ENCODE results near the gene ECHDC3.
"Not testable (repeated sequence)": the region's sequence is repeated elsewhere in the genome, so short reads cannot be mapped to it uniquely, and the experiment has no call there.

Gene ECHDC3, protein sequence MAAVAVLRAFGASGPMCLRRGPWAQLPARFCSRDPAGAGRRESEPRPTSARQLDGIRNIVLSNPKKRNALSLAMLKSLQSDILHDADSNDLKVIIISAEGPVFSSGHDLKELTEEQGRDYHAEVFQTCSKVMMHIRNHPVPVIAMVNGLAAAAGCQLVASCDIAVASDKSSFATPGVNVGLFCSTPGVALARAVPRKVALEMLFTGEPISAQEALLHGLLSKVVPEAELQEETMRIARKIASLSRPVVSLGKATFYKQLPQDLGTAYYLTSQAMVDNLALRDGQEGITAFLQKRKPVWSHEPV

DNA sequence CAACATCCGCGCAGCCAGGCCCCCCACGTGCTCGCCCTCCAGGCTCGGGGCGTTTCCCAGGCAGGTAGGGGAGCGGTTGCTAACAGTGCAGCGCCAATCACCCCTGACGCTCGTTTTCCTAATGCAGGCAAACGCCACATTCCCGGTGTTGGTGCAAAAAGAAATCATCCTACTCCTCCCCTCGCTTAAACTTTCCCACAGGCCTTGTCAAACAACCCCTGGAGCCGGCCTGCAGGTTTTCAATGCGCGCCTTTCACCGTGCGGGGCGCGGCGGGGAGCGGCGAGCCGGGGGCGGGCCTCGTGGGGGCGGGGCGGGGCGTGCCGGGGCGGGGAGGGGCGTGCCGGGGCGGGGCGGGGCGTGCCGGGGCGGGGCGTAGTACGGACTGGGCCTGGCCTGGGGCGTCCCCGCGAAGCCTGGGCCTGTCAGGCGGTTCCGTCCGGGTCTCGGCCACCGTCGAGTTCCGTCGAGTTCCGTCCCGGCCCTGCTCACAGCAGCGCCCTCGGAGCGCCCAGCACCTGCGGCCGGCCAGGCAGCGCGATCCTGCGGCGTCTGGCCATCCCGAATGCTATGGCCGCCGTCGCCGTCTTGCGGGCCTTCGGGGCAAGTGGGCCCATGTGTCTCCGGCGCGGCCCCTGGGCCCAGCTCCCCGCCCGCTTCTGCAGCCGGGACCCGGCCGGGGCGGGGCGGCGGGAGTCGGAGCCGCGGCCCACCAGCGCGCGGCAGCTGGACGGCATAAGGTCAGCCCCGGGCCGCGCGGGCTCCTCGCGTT is at the start of gene ECHDC3:
TSS of gene ECHDC3 (plus strand) at position 374 of the 770 bp plus-strand sequence. CDS start at position 569, 195 bp downstream.
- DNase-seq (ENCODE audit: low spot score) = no peak

DNA sequence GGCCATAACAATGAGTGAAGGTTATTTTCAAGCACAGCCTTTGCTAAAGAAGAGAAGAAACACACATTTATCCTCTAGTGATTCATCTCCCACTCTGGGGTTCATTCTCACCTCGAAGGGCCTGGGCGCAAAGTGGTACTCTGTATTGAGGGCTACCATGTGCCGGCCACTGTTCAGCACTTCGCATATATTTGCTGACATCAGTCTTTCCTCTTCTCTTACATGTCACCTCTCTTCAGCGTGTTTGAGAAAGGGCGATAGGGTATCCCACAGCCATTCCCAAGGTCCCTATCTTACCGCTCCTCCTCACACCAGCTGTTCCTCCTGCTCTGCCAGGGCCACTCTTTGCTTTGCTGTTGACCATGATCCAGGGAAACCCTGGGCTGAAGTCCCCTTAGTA is 48.8 kb upstream of the ECHDC3 start:
- no peak for DNase-seq (ENCODE audit: low spot score)

DNA sequence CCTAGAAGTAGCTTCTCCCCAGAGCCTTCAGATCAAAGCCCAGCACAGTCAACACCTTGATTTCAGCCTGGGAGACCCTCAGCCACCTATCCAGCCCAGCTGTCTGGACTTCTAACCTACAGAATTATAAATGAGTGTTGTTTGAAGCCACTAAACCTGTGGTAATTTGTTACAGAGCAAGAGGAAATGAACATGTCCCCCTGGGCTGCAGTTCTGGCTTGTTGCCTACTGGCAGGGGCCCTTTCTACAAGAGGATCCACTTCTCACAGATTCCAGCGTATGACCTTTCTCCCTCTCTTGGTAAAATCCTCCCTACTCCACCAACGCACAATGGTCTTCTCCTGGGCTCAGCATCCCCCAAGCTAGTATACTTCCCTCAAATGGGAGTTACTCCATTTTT is 46.4 kb upstream of the ECHDC3 start:
- DNase-seq (ENCODE audit: low spot score) = no peak

DNA sequence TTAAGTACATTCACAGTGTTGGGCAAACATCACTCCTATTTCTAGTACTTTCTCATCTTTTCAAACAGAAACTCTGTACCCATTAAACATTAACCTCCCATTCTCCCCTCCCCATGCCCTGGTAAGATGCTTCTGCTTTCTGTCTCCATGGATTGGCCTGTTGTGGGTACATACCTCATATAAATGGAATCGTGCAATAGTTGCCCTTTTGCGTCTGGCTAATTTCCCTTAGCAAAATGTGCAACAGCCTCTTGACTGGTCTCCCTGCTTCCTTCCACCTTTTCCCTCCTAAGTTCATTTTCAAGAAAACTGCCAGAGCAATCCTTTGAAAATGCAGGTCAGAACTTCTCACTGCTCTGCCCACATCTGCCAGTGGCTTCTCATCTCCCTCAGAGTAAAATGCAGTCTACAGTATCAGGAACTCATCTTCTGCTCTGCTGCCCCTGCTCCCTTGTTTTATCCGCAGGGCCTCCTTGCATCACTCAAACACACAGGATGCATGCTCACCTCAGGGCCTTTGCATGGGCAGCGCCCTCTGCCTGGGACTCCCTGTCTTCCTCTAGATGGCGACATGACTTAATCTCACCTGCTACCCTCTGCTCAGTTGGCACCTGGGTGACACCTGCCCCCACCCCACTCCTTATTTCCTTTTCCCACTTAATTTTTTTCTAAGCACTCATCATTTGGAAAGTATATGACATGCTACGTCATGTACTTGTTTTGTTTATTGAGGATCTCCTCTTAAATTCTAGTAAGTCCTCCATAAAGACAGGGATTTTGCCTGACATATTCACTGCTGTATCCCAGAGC is 44.3 kb upstream of the ECHDC3 start:
- DNase-seq (ENCODE audit: low spot score) = no peak

DNA sequence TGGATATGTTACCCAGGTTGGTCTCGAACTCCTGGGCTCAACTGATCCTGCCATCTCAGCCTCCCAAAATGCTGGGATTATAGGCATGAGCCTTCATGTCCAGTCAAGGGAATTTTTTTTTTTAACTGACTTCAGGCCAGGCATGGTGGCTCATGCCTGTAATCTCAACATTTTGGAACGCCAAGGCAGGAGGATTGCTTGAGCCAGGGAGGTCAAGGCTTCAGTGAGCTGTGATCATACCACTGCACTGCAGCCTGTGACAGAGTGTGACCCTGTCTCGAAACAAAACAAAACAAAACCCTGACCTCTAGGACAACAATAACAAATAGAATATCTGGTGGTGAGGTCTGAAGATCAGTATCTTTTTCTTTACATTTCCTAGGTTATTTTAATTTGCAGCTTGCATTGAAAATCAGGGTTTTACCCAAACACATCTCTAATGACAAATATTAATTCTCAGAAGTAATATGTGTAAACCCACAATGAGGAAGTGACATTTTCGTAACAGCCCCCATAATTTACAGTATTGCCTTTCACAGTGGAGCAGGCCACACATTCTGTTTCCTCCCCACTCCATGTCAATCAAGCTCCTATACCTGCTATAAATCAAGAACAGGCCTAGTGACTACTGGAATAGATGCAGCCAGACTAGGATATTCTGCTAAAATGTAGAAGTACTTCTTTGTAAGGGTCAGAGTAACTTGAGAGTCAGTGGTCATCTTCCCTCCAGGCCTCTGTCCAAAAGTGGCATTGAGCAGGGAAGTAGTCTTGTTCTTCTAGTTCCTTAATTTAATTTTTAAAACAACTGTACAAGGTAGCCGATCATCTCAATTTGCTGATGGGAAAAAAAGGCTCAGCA is 43.3 kb upstream of the ECHDC3 start:
- DNase-seq (ENCODE audit: low spot score) = no peak

DNA sequence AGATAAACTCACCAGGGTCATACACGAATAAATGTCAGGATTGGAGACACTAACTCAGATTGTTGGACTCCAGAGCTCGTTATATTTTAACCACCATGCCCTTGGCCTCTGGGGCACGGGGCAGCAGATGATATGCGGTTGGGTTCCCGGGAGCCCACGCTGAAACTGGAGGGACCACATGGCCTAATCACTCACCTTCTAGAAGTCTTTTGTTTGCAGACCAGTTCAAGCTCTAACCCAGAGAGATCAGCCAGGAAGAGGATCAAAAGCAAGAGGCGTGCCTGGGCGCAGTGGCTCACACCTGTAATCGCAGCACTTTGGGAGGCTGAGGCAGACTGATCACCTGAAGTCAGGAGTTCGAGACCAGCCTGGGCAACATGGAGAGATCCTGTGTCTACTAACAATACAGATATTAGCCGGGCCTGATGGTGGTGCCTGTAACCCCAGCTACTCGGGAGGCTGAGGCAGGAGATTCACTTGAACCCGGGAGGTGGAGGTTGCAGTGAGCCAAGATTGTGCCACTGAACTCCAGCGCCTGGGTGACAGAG is 42.6 kb upstream of the ECHDC3 start:
- DNase-seq (ENCODE audit: low spot score) = no peak

DNA sequence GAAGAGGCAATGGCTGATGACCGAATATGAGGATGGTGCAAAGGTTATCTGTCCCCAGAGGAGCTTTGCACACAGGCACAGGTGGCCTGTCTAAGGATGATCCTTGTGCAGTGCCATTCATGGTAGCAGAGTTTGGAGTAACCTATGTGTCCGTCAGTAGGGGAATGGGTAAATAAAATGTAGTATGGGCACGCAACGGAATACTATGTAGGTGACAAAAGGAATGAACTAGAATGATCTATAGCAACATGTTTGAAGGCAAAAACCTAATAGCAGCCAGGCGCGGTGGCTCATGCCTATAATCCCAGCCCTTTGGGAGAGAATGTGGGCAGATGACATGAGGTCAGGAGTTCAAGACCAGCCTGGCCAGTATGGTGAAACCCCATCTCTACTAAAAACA is 41.6 kb upstream of the ECHDC3 start:
- DNase-seq (ENCODE audit: low spot score) = no peak

DNA sequence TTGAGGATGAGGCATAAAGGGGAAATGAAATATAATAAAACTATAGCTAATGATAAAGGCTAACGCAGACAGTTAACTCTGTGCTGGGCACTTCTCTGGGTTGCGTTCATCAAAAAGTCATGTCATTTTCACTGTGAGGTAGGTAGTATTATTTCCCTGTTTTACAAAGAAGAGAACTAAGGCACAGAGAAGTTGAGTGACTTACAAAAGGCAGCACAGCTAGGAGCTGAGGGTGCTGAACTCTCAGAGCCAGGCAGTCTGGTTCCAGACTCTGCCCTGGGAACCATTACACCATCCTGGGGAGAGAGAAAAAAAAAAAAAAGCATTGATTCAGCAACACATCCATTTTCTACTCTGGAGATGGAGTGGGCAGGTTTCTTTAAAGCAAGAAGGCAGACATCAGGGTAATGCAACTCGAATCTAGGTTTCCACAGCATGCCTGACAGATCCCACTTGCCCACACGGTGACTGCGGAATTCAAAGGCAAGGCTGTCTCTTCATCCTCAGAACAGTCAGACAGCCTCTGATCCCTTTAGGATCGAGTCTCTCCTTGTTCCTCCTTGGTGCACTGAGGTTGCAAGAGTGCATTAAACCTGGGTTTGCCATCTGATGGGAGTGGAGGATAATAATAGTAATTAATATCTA is 40.6 kb upstream of the ECHDC3 start:
- DNase-seq (ENCODE audit: low spot score) = no peak

DNA sequence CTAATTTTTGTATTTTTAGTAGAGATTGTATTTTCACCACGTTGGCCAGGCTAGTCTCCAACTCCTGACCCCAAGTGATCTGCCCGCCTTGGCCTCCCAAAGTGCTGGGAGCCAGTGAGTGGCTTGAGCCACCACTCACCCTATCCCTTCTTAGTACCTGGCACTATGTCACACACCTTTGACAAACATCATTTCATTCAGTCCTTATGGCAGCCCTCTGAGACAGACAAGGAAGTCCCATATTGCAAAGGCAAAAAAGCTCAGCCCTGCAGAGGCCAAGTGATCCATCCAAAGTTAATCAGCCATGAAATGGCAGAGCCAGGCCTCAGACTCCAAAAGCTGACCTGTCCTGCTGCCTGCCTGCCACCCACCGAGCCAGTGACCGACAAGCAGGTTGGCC is 39.9 kb upstream of the ECHDC3 start:
- DNase-seq (ENCODE audit: low spot score) = no peak

DNA sequence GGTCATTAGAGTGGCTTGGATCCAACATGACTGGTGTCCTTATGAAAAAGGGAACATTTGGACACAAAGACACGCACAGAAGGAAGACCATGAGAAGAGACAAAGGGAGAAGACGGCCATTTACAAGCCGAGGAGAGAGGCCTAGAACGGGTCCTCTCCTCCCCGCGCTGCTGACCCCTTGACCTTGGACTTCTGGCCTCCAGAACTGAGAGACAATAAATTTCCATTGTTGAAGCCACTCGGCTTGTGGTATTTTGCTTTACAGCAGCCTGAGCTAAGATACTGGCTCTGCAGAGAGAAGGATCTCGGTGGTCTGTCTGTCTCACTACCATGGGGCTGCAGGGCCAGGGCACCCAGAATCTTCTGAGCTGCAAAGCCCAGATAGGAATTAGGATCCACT is 38.1 kb upstream of the ECHDC3 start:
- no peak for DNase-seq (ENCODE audit: low spot score)

DNA sequence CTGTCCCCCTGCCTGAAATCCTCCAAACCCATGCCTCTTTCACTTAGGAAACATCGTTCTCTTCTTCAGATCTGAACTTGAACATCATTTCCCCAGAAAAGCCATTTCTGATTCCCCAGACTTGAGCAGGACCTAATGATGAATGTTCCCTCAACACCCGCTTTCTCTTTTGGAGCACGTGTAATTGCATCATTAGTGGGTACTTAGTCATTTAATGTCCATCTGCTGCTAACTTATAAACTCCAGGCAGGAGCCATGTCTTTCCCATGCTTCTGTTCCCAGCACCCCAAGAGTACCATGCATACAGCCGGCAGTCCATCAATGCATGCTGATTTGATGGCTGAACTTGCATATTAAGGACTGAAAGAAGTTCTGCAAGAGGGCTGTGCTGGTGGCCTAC is 36.5 kb upstream of the ECHDC3 start:
- DNase-seq (ENCODE audit: low spot score) = no peak

DNA sequence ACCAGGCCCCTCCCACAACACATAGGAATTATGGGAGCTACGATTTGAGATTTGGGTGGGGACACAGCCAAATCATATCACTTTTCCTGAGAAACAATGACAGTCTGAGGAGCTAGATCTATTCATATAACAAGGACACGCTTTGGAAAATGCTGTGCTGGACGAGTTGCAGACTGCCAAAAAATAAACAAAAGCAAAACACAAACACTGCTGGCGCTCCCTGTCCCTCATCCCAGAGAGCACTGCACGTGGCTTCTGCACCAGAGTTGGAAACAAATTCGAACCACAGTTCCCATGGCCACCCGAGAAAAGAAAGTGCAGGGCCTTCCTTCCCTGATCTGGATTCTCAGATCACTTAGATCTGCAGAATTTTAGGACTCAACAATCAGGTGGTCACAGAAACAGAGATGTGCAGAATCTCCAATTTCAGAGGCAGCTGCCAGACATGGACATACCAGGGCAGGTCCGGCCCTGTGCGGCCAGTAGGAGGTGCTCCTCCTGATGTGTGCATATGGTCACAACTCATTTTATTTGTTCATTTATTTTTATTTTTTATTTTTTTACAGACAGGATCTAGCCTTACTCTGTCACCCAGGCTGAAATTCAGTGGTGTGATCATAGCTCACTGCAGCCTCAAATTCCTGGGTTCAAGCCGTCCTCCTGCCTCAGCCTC is 35.2 kb upstream of the ECHDC3 start:
- DNase-seq (ENCODE audit: low spot score) = no peak

DNA sequence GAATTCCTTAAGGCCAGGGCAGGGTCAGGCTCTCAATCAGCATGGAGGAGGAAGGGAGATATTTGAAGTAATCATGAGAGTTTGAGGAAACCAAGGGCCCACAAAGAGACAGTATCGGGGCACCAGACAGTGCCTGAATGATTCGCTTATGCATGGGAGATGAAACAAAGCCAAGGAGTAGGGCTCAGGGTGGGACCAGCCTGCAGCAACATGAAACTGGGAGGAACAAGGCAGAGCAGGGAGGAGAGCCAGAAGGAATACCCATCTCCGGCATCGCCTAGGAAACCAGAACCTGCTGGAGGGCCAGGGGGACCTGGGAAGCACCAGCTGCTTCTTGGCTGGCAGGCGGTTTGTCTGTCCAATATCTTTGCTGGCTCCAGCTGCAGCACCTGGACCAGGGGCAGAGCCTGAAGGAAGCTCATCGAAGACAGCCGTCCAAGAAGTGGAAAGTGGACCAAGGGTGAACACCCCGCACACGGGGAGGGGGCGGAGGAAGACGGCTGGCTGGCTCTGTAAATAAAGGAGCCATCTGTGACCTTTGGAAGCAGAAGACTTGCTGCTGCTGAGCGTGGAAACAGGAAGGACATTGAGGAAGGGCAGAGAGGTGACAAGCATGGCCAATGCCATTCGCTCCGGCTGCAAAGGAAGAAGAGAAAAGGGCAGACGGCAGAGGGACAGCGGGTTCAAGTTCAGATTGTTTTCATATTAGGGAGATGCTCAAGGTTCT is 34.4 kb upstream of the ECHDC3 start:
- no peak for DNase-seq (ENCODE audit: low spot score)

DNA sequence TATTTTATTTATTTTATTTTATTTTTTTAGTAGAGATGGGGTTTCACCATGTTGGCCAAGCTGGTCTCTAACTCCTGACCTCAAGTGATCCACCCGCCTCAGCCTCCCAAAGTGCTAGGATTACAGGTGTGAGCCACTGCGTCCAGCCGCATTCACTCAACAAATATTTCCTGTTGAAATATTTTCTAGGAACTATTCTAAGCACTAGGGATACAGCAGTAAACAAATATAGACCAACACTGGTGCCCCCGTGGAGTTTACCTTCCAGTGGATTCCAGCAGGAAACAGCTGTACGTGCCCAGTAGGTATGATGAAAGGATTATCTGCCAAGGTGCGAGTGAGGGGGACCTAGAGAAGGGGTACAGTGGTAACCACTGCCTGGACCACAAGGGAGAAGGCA is 33.4 kb upstream of the ECHDC3 start:
- not testable (repeated sequence) for DNase-seq (ENCODE audit: low spot score)

DNA sequence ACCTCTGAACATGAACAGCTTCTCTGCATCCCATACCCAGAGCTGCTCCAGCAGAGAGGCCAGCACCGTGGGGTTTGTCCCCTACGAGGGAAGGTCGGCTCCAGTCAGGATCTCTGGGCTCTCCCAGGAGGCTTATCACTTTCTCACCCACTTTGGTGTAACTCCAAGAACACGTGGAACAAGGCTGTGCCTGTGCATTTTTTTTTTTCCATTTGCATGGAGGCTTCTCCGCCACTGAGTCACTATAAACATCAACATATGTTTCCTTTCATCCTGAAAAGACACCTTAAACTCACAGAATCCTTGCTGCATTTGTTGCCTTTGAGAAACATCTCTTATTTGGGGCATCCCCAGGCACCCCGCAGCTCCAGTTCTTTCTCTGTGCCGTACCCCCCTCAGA is 29.4 kb upstream of the ECHDC3 start:
- DNase-seq (ENCODE audit: low spot score) = no peak

DNA sequence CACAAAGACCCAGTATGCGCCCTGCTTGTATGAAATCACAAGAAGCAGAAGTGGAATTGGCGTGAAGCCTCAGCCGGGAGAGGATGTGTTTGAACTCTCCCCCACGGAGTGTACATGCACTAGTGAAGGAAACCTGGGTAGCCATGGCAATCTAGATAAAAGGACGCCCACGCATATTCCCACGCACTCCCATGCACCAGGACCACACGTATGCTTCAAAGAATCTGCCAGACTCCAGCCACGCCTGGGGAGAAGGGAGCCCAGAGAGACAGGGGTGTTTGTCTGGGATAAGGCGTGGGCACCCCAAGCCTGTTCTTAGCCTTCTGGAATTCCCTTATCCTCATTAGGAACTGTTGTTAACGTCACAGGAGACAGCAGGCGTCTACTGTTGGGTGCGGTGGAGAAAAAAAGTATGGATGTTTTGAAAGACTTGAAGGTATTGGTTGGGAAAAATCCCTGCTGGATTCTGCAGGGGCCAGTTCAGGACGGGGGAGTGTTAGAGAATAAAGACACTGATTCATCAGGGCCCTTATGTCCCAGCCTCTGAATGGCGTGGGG is 28.9 kb upstream of the ECHDC3 start:
- DNase-seq (ENCODE audit: low spot score) = no peak

DNA sequence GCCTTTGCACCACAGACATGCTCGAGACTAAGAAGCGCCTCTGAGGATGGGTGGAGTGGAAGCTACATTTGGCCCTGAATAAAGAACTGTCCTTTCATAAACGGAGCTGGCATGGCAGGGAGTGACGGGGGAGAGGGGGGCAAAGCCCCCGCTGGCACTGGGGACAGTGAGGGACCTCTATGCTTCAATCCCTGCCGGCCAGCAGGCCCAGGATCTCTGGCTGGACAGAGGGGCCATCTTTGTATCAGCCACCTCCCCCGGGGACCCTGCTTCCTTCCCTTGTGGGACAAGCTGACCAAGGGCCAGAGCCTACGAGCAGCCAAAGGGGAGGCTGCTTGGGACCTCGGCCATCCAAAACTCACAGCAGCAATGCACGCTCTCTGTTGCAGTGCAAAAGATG is 28.2 kb upstream of the ECHDC3 start:
- DNase-seq (ENCODE audit: low spot score) = no peak

DNA sequence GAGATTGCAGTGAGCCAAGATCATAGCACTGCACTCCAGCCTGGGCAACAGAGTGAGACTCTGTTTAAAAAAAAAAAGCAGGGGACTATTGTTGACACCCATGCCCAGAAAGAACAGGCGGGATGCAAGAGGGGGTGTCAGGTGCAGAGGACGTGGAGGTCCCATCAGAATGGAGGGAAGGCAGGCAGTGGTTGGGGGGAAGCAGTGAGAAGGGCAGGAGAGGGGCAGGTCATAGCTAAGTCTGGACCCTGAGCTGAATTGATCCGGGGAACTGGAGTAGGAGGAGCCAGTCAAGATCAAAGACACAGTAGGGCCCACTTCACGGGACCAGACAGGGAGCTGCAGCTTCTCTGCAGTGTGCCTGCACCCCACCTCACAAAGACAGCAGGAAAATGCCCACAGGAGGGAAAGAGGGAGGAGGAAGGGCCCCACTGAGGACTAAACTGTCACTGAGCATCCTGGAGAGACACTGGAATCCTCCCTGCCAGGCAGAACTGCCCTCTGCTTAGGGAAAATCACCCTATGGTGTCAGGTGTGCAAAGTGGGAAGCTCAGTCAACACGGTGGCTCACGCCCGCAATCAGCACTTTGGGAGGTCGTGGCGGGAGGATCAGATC is 27.3 kb upstream of the ECHDC3 start:
- no peak for DNase-seq (ENCODE audit: low spot score)

Measured in left forelimb (tissue), 1 donor.